AG04450 (cell line): ENCODE results near the gene PARD3B. TPM values are rescaled to one million over a fixed set of nuclear protein-coding genes. Genes with fewer than 3 reads are reported as not detected.

Experiments
- CTCF ChIA-PET: fragments of 300-600, 350-600 bp; formaldehyde crosslinking; extraction: SDS; loops from one replicate; lab custom pipeline; 2022; ENCODE audit warnings: antibody characterized with exemption, inconsistent platforms; lab: Charles Lee
- POLR2A ChIA-PET: fragments of 350-600 bp; formaldehyde crosslinking; extraction: SDS; loops from one replicate; lab custom pipeline; 2021; ENCODE audit warnings: antibody characterized with exemption, inconsistent platforms; lab: Yijun Ruan, JAX
- DNase-seq: peaks from one replicate; pipeline ENCODE4 v3.0.0-alpha.2; 2011; ENCODE audit warnings: low read depth, low spot score
- H3K27ac ChIP-seq: one replicate; pipeline ENCODE4 v1.5.1; 2012; ENCODE audit warnings: low read depth, low read length, control low read depth
- H3K27me3 ChIP-seq: one replicate; pipeline ENCODE4 v1.6.0; 2012; ENCODE audit warnings: low read length; ENCODE audit not compliant: control insufficient read depth, insufficient read depth
- H3K4me3 ChIP-seq: 2 replicates; pipeline ENCODE4 v1.5.1; 2011; ENCODE audit warnings: mild to moderate bottlenecking, low read depth, low read length, control low read depth
- H3K9me3 ChIP-seq: 2 replicates; pipeline ENCODE4 v1.5.1; 2012; ENCODE audit warnings: low read length; ENCODE audit not compliant: control insufficient read depth, insufficient read depth
- polyA plus RNA-seq: library from polyadenylated mRNA; depleted of rRNA; stranded (reverse); fragments of >200 nt; gene quantifications from 2 replicates; pipeline ENCODE4 v1.2.3, GENCODE V29; 2011
- TF ChIP-seq, protein P1 (sequence below): IDR thresholded peaks from 2 replicates; pipeline ENCODE4 v1.5.1; 2011; ENCODE audit warnings: low read depth, low read length, control low read depth, inconsistent platforms

PARD3B gene
- polyA plus RNA-seq, 1 experiment: 8.5 TPM

DNA sequence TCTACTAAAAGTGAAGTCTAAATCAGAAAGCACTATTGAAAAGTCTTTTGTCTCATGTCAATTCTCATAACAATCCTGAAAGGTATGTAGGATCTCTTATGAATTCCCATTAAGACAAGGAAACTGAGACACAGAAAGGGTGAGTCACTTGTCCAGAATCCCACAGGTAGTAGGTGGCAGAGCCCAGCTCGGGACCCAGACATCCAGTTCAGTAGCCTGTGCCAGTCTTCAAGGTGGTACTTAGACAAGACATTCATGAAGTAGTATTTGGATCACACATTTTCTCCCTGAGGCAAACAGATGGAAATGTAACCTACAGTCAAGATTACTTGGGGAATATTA lies 14.8 kb upstream of the PARD3B start:
- DNase-seq: no peak
- TF ChIP-seq, protein P1, sequence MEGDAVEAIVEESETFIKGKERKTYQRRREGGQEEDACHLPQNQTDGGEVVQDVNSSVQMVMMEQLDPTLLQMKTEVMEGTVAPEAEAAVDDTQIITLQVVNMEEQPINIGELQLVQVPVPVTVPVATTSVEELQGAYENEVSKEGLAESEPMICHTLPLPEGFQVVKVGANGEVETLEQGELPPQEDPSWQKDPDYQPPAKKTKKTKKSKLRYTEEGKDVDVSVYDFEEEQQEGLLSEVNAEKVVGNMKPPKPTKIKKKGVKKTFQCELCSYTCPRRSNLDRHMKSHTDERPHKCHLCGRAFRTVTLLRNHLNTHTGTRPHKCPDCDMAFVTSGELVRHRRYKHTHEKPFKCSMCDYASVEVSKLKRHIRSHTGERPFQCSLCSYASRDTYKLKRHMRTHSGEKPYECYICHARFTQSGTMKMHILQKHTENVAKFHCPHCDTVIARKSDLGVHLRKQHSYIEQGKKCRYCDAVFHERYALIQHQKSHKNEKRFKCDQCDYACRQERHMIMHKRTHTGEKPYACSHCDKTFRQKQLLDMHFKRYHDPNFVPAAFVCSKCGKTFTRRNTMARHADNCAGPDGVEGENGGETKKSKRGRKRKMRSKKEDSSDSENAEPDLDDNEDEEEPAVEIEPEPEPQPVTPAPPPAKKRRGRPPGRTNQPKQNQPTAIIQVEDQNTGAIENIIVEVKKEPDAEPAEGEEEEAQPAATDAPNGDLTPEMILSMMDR: no peak
- Histone ChIP-seq H3K9me3 (no peaks in the 10 kb centered on the region), H3K4me3 (no peak overlapping the region), H3K27ac (no peak overlapping the region), H3K27me3 (no peaks in the 10 kb centered on the region)
- ChIA-PET CTCF (no interaction called here), POLR2A (no interaction called here)

DNA sequence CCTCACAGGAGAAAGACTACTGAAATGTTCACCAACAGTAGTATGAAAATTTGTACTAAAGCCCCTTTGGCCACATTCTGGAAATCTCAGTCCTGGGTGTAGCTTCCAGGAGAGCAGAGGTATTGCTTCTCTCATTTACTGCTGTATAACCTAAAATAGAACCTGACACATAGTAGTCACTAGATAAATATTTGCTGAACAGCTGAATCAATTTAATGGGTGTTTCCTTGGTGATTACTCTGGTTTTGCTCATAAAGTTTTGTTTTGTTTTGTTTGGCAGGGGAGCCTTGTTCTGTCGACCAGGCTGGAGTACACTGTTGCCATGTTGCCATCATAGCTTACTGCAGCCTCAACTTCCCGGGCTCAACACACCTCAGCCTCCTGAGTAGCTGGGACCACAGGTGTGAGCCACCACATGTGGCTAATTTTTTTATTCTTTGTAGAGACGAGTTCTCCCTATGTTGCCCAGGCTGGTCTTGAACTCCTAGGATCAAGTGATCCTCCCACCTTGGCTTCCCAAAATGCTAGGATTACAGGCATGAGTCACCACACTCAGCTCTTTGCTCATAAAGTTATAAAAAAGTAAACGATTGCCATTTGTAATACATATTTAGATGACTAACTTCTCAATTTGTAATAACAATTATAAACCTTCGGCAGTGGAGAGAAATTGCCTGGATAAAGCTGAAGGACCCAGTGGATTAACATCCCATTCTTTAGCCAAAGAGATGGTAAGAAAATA lies 11.5 kb upstream of the PARD3B start:
- CTCF ChIA-PET: no interaction called here

DNA sequence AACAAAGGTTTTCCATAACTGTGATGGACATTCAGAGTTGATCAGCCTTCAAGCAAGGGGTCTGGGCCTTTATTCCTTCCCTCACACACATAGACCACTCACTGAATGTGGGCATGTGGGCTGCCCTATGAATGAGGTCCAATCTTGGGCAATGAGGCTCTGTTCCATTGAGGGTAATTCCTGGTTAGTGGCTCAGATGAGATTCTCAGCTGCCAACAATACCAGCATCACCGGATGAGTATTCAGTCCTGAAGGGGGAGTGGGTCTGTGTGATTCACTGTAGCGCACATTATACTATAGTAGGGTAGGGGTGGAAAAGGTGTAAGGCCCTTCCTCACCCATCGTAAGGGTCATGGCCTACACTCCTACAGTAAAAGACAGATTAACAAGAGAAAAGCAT lies 9.9 kb upstream of the PARD3B start:
- no peak for DNase-seq
- H3K27ac ChIP-seq: no peak overlapping the region
- TF ChIP-seq, protein P1: no peak
- no peaks in the 10 kb centered on the region for H3K9me3 ChIP-seq
- no peak overlapping the region for H3K4me3 ChIP-seq
- CTCF ChIA-PET: no interaction called here
- H3K27me3 ChIP-seq: no peaks in the 10 kb centered on the region
- POLR2A ChIA-PET: no interaction called here

More for the DNA sequence above, 11.5 kb upstream of the PARD3B start:
- H3K9me3 ChIP-seq: no peaks in the 10 kb centered on the region
- POLR2A ChIA-PET: no interaction called here
- no peak for DNase-seq
- H3K4me3 ChIP-seq: no peak overlapping the region
- TF ChIP-seq, protein P1: no peak
- no peak overlapping the region for H3K27ac ChIP-seq
- no peaks in the 10 kb centered on the region for H3K27me3 ChIP-seq

DNA sequence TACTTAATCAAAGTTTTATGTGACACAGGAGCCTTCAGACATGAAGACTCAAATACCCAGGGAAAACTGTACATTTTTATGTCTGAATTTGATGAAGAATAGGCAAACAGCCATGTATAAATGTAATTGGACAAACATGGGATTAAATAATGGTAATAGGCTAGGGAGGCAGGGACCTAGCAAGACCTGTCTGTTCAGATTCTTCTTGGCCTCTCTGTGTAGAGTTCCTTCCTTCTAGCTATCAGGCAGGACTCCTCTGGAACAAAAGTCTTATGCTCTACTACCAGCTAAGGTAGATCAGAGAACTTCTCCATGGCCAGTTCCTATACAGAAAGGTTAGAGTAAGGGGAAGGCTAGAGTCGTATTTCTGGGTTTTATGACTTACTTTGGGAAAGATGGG lies 9.5 kb upstream of the PARD3B start:
- POLR2A ChIA-PET: no interaction called here
- Histone ChIP-seq H3K4me3 (no peak overlapping the region), H3K27ac (no peak overlapping the region), H3K9me3 (no peaks in the 10 kb centered on the region), H3K27me3 (no peaks in the 10 kb centered on the region)
- no peak for DNase-seq
- TF ChIP-seq, protein P1: no peak
- CTCF ChIA-PET: no interaction called here

DNA sequence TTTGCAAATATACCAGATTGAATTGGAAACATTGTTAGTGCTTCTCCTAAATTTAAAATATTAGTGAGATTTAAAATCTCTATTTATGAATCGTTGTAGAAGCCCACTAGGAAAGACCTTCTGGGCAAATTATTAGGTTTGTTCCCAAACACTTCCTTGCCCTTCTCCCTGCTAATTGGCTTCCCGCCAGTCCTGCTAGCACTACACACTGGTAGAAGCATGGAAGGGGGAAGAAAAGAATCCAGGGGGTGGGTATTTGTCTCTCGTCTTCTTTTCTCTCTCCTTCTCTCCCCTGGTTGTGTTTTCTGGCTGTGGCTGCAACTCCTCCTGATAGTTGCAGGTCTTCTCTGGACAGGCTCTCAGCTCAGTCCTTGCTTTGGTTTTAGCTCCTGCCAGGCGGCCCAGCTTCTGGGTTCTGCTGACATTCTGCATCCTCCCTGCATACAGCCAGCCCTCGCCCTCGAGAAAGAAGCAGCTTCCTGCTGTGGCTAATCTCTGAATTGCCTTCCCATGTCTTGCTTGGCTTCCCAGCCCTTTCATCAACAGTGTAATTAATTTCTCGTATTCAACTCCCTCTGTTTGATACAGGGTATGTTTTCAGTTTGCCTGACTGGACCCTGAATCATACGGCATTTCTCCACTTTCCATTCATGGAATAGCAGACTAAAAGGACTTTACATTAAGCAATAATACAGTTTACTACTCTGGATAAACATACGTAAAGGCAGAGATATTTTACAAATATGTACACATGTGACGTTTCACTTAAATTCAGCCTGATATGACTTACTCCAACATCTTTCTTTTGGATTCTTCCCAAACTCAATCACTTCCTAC lies 6.9 kb upstream of the PARD3B start:
- TF ChIP-seq, protein P1: no peak
- no peaks in the 10 kb centered on the region for H3K27me3 ChIP-seq
- peak overlapping the region; percentile 93 for H3K27ac ChIP-seq
- POLR2A ChIA-PET: interaction anchor here (0.7 to 1.5 kb wide), 2 partner anchors 51 to 70 kb away, joined by 3 to 9 read pairs; no protein-coding TSS in a partner anchor
- DNase-seq: peak; percentile 85
- CTCF ChIA-PET: interaction anchor here (1.1 kb wide), 1 partner anchor 19 kb away, joined by 3 read pairs; no protein-coding TSS in a partner anchor
- H3K9me3 ChIP-seq: no peaks in the 10 kb centered on the region
- peak overlapping the region; percentile 46 for H3K4me3 ChIP-seq
